Measurements from ENCODE around the gene EXD3. TPM values are rescaled to one million over a fixed set of nuclear protein-coding genes. Genes with fewer than 3 reads are reported as not detected.
A peak's percentile ranks its signal among the peaks of the same experiment; 100 is the strongest.
"Not testable (repeated sequence)": the region's sequence is repeated elsewhere in the genome, so short reads cannot be mapped to it uniquely, and the experiment has no call there.

Gene EXD3
- total RNA-seq, 1 donor from 2014 or later, result 12.6 TPM

- FAIRE-seq (no peak), DNase-seq (ENCODE audit: low spot score in 2 of 2) (no peak)
Measured at GRCh38 chr9:137416563-137417151, 6.3 kb downstream of the EXD3 start.

GRCh38 chr9:137416006-137416562 lies 6.9 kb downstream of the EXD3 start:
- FAIRE-seq (no peak), DNase-seq (ENCODE audit: low spot score in 2 of 2) (no peak)

- DNase-seq (ENCODE audit: low spot score in 2 of 2), result no peak
- no peak for FAIRE-seq
Measured at GRCh38 chr9:137415451-137415850, 7.5 kb downstream of the EXD3 start.

GRCh38 chr9:137412431-137412830 lies 10.5 kb downstream of the EXD3 start:
- FAIRE-seq (no peak), DNase-seq (ENCODE audit: low spot score in 2 of 2) (no peak)

- FAIRE-seq, result no peak
- peak in 1 of 2 donors; percentile 64 for DNase-seq (ENCODE audit: low spot score in 2 of 2)
Measured at GRCh38 chr9:137411645-137412380, 11.1 kb downstream of the EXD3 start.

- FAIRE-seq (no peak), DNase-seq (ENCODE audit: low spot score in 2 of 2) (no peak)
Measured at GRCh38 chr9:137411260-137411644, 11.7 kb downstream of the EXD3 start.

- FAIRE-seq (no peak), DNase-seq (ENCODE audit: low spot score in 2 of 2) (no peak)
Measured at GRCh38 chr9:137410891-137411249, 12.1 kb downstream of the EXD3 start.

GRCh38 chr9:137410236-137410890 lies 12.6 kb downstream of the EXD3 start:
- not testable (repeated sequence) for FAIRE-seq; DNase-seq (ENCODE audit: low spot score in 2 of 2)

- FAIRE-seq (no peak), DNase-seq (ENCODE audit: low spot score in 2 of 2) (no peak)
Measured at GRCh38 chr9:137409515-137409914, 13.4 kb downstream of the EXD3 start.

- DNase-seq (ENCODE audit: low spot score in 2 of 2), result no peak
- FAIRE-seq, result no peak
Measured at GRCh38 chr9:137408651-137409405, 14.1 kb downstream of the EXD3 start.

- DNase-seq (ENCODE audit: low spot score in 2 of 2) (peak in 1 of 2 donors; percentile 71), FAIRE-seq (no peak)
Measured at GRCh38 chr9:137407590-137408300, 15.2 kb downstream of the EXD3 start.

- FAIRE-seq, result no peak
- peak; percentile 87 to 94 for DNase-seq (ENCODE audit: low spot score in 2 of 2)
Measured at GRCh38 chr9:137406876-137407589, 15.9 kb downstream of the EXD3 start.

- FAIRE-seq (no peak), DNase-seq (ENCODE audit: low spot score in 2 of 2) (no peak)
Measured at GRCh38 chr9:137406085-137406760, 16.7 kb downstream of the EXD3 start.

GRCh38 chr9:137405677-137406081 lies 17.3 kb downstream of the EXD3 start:
- FAIRE-seq (no peak), DNase-seq (ENCODE audit: low spot score in 2 of 2) (no peak)

- FAIRE-seq, result no peak
- DNase-seq (ENCODE audit: low spot score in 2 of 2), result no peak
Measured at GRCh38 chr9:137404961-137405567, 17.9 kb downstream of the EXD3 start.

- FAIRE-seq, result no peak
- DNase-seq (ENCODE audit: low spot score in 2 of 2), result no peak
Measured at GRCh38 chr9:137403269-137403668, 19.7 kb downstream of the EXD3 start.

GRCh38 chr9:137402746-137403145 lies 20.2 kb downstream of the EXD3 start:
- no peak for FAIRE-seq
- no peak for DNase-seq (ENCODE audit: low spot score in 2 of 2)
